IPS-NIHi7 (cell line): ENCODE data around the gene CADPS.

ENCODE experiments used
- DNase-seq: peaks from one replicate; pipeline ENCODE4 v3.0.0; 2012; ENCODE audit warnings: mixed read lengths; ENCODE audit errors: extremely low spot score

Gene CADPS

GRCh38 chr3:62375655-62376453 lies 499.4 kb downstream of the CADPS start:
- no peak for DNase-seq

- DNase-seq = peak; percentile 13
Measured at GRCh38 chr3:62374341-62375218, 500.6 kb downstream of the CADPS start.

GRCh38 chr3:62373714-62374333 lies 501.4 kb downstream of the CADPS start:
- DNase-seq = no peak

- peak; percentile 31 for DNase-seq
Measured at GRCh38 chr3:62373215-62373614, 502.0 kb downstream of the CADPS start, which contains the start of gene FEZF2. Gene FEZF2, minus strand, starts transcription at chr3:62373550. Its CDS starts 682 bp downstream, at chr3:62372868.

- DNase-seq = peak; percentile 18
Measured at GRCh38 chr3:62372621-62373041, 502.6 kb downstream of the CADPS start.

GRCh38 chr3:62371720-62372591 lies 503.3 kb downstream of the CADPS start:
- DNase-seq = peak; percentile 22

GRCh38 chr3:62370858-62371719 lies 504.1 kb downstream of the CADPS start:
- DNase-seq = peak; percentile 22

GRCh38 chr3:62370112-62370857 lies 504.9 kb downstream of the CADPS start:
- peak; percentile 30 for DNase-seq

GRCh38 chr3:62369476-62369743 lies 505.8 kb downstream of the CADPS start:
- no peak for DNase-seq

- peak; percentile 53 for DNase-seq
Measured at GRCh38 chr3:62368705-62369475, 506.3 kb downstream of the CADPS start.

- no peak for DNase-seq
Measured at GRCh38 chr3:62368290-62368704, 506.9 kb downstream of the CADPS start.

- peak; percentile 19 for DNase-seq
Measured at GRCh38 chr3:62367763-62368195, 507.4 kb downstream of the CADPS start.

GRCh38 chr3:62366126-62366484 lies 509.1 kb downstream of the CADPS start:
- DNase-seq = no peak

GRCh38 chr3:62365391-62366125 lies 509.7 kb downstream of the CADPS start:
- no peak for DNase-seq

- DNase-seq = no peak
Measured at GRCh38 chr3:62364191-62364590, 511.0 kb downstream of the CADPS start.

GRCh38 chr3:62363275-62363674 lies 511.9 kb downstream of the CADPS start:
- no peak for DNase-seq

- peak; percentile 31 for DNase-seq
Measured at GRCh38 chr3:62361824-62362223, 513.4 kb downstream of the CADPS start.

GRCh38 chr3:62361261-62361660 lies 514.0 kb downstream of the CADPS start:
- no peak for DNase-seq
